CD4-positive, alpha-beta T cell (primary cell): Measurements from ENCODE around the gene CD19. TPM values are rescaled to one million over a fixed set of nuclear protein-coding genes. Genes with fewer than 3 reads are reported as not detected.

Experiments used
- ATAC-seq: fragments of 200-7000 bp; cut with Tn5 transposase; one replicate; pipeline ENCODE4 v1.10.0; 2022; ENCODE audit warnings: mild to moderate bottlenecking; ENCODE audit not compliant: poor library complexity
- CTCF ChIA-PET: fragments of 350-600 bp; sonication (Branson Sonifier 250); formaldehyde crosslinking; loops from one replicate; lab custom pipeline; 2021; ENCODE audit warnings: antibody characterized with exemption, inconsistent platforms; lab: Charles Lee
- POLR2A ChIA-PET: fragments of 350-600 bp; sonication (Branson Sonifier 250); formaldehyde crosslinking; loops from one replicate; lab custom pipeline; 2021; ENCODE audit warnings: antibody characterized with exemption, inconsistent platforms; lab: Charles Lee
- DNase-seq, 14 experiments: peaks; one replicate each; pipeline ENCODE4 v3.0.0-alpha.2; 2013 to 2020; ENCODE audit warnings: mixed read lengths in 2 of 14
- H3K27ac ChIP-seq, 2 donors: one replicate each; pipeline versions ENCODE4 v1.5.1 to v1.7.0; 2013; ENCODE audit warnings: low read length in 2 of 2, low read depth in 1 of 2, mild to moderate bottlenecking in 1 of 2
- H3K27me3 ChIP-seq, 2 experiments: 1 replicate in 1 of 2; 2 replicates in 1 of 2; pipeline versions ENCODE4 v1.6.1 to v1.7.0; 2013; ENCODE audit warnings: low read length in 2 of 2, control low read depth in 1 of 2, mild to moderate bottlenecking in 1 of 2, moderate library complexity in 1 of 2; ENCODE audit not compliant: insufficient read depth in 2 of 2, control insufficient read depth in 1 of 2
- H3K36me3 ChIP-seq: one replicate; pipeline ENCODE4 v1.6.1; 2013; ENCODE audit warnings: low read length, control low read depth; ENCODE audit not compliant: insufficient read depth
- H3K4me1 ChIP-seq: one replicate; pipeline ENCODE4 v1.6.1; 2013; ENCODE audit warnings: low read length, control low read depth; ENCODE audit not compliant: insufficient read depth
- H3K4me3 ChIP-seq: one replicate; pipeline ENCODE4 v1.5.1; 2013; ENCODE audit warnings: mild to moderate bottlenecking, low read length, moderate library complexity
- H3K9me3 ChIP-seq, 2 experiments: 1 replicate in 1 of 2; 2 replicates in 1 of 2; pipeline versions ENCODE4 v1.6.1 to v1.7.0; 2013; ENCODE audit warnings: low read length in 2 of 2, mild to moderate bottlenecking in 2 of 2, control low read depth in 1 of 2, moderate library complexity in 1 of 2; ENCODE audit not compliant: control insufficient read depth in 1 of 2, insufficient read depth in 1 of 2
- H3K27ac Mint-ChIP-seq: one replicate; pipeline ENCODE4 v1.8.0; 2020; ENCODE audit warnings: mixed read lengths
- H3K27me3 Mint-ChIP-seq: one replicate; pipeline ENCODE4 v1.8.0; 2021; ENCODE audit warnings: mixed read lengths
- H3K36me3 Mint-ChIP-seq: one replicate; pipeline ENCODE4 v1.8.0; 2021; ENCODE audit warnings: low read depth, mixed read lengths
- H3K4me1 Mint-ChIP-seq: one replicate; pipeline ENCODE4 v1.8.0; 2021; ENCODE audit warnings: low read depth, mixed read lengths
- H3K4me3 Mint-ChIP-seq: one replicate; pipeline ENCODE4 v1.8.0; 2020; ENCODE audit warnings: mild to moderate bottlenecking, mixed read lengths
- H3K9me3 Mint-ChIP-seq: one replicate; pipeline ENCODE4 v1.8.0; 2020; ENCODE audit warnings: mixed read lengths
- CTCF ChIP-seq: fragments of 200-600 bp; IDR thresholded peaks from one replicate; pipeline ENCODE4 v1.8.0; 2022; ENCODE audit warnings: antibody characterized with exemption, mild to moderate bottlenecking
- intact Hi-C, 2 experiments: fragments of 100-400 bp; cut with DNase I in 1 of 2; cut with micrococcal nuclease in 1 of 2; formaldehyde crosslinking; loops; one replicate each; pipeline versions ENCODE4 v1.15.1 to v1.9.0; 2023 to 2025; cut with DNase I, micrococcal nuclease
- total RNA-seq, 174 experiments: library from RNA in 2 of 174; stranded (reverse) in 2 of 174; gene quantifications; one replicate each; pipeline ENCODE4 v1.2.3 and lab custom pipeline; 2021 to 2026

CD19 gene
- total RNA-seq, 2 experiments from 2014 or later: 0.14 to 0.27 TPM

GRCh38 chr16:28950648-28951409 is 19.1 kb downstream of the CD19 start, which contains the start of gene NFATC2IP:
Gene NFATC2IP, plus strand, starts transcription at chr16:28950937. Its CDS starts 75 bp downstream, at chr16:28951012.
- peak within 1 kb of the TSS; percentile 96 for H3K4me3 Mint-ChIP-seq
- intact Hi-C loops: loop anchor here in 1 of 2 experiments (1.0 kb wide), 2 partner anchors 23 to 105 kb away; partner anchors contain the start of genes SPNS1 and TUFM
- H3K27me3 ChIP-seq: no peaks in the 10 kb centered on the region
- peaks cover 28% of the 10 kb centered on the region for H3K4me1 Mint-ChIP-seq
- CTCF ChIA-PET: no interaction called here
- peak; percentile 98 to 100 (median 99) for DNase-seq
- no peaks in the 10 kb centered on the region for H3K27me3 Mint-ChIP-seq
- peak; percentile 95 for ATAC-seq
- POLR2A ChIA-PET: interaction anchor here (1.0 to 2.0 kb wide), 14 partner anchors 14 to 128 kb away, joined by 3 to 19 read pairs (median 5); partner anchors contain the start of genes ATXN2L, LAT, RABEP2 and SH2B1
- H3K9me3 Mint-ChIP-seq: no peaks in the 10 kb centered on the region
- peaks cover 46% of the 10 kb centered on the region for H3K36me3 Mint-ChIP-seq
- H3K9me3 ChIP-seq: no peaks in the 10 kb centered on the region
- H3K4me3 ChIP-seq: peak within 1 kb of the TSS; percentile 77
- TF ChIP-seq CTCF: no peak
- peaks cover 30% of the 10 kb centered on the region for H3K36me3 ChIP-seq
- H3K27ac ChIP-seq: peak within 1 kb of the TSS; percentile 36 to 63
- H3K4me1 ChIP-seq: peaks cover 31% of the 10 kb centered on the region
- H3K27ac Mint-ChIP-seq: peak within 1 kb of the TSS; percentile 74

GRCh38 chr16:28951410-28951943 is 19.7 kb downstream of the CD19 start:
- Mint-ChIP-seq H3K27ac (peak overlapping the region; percentile 47), H3K4me1 (peaks cover 26% of the 10 kb centered on the region), H3K36me3 (peaks cover 52% of the 10 kb centered on the region), H3K9me3 (no peaks in the 10 kb centered on the region), H3K27me3 (no peaks in the 10 kb centered on the region), H3K4me3 (peak overlapping the region; percentile 91)
- no peaks in the 10 kb centered on the region for H3K9me3 ChIP-seq
- peaks cover 29% of the 10 kb centered on the region for H3K4me1 ChIP-seq
- peak overlapping the region in 1 of 2 donors; percentile 63 for H3K27ac ChIP-seq
- TF ChIP-seq CTCF: no peak
- H3K4me3 ChIP-seq: peak overlapping the region; percentile 77
- no peaks in the 10 kb centered on the region for H3K27me3 ChIP-seq
- ATAC-seq (no peak), DNase-seq (peak in 2 of 14 experiments; percentile 15 to 30)
- H3K36me3 ChIP-seq: peaks cover 37% of the 10 kb centered on the region
- ChIA-PET POLR2A (interaction anchor here (1.4 kb wide), 2 partner anchors 32 to 56 kb away, joined by 4 to 6 read pairs; no protein-coding TSS in a partner anchor), CTCF (no interaction called here)
- intact Hi-C loops: loop anchor here in 1 of 2 experiments (1.0 kb wide), 1 partner anchor 23 kb away; the partner anchor contains the start of gene SPNS1

- H3K4me1 Mint-ChIP-seq: peaks cover 3% of the 10 kb centered on the region
- no peaks in the 10 kb centered on the region for H3K9me3 Mint-ChIP-seq
- ChIA-PET CTCF (no interaction called here), POLR2A (interaction anchor here (1.1 kb wide), 1 partner anchor 18 kb away, joined by 5 read pairs; no protein-coding TSS in a partner anchor)
- H3K27me3 Mint-ChIP-seq: no peaks in the 10 kb centered on the region
- Histone ChIP-seq H3K27ac (no peak overlapping the region), H3K4me3 (no peak overlapping the region), H3K27me3 (no peaks in the 10 kb centered on the region), H3K36me3 (peaks cover 86% of the 10 kb centered on the region), H3K9me3 (no peaks in the 10 kb centered on the region), H3K4me1 (peaks cover 7% of the 10 kb centered on the region)
- no peak overlapping the region for H3K4me3 Mint-ChIP-seq
- no peak for DNase-seq
- ATAC-seq: no peak
- peaks cover 70% of the 10 kb centered on the region for H3K36me3 Mint-ChIP-seq
- intact Hi-C loops: no loop called here
- no peak overlapping the region for H3K27ac Mint-ChIP-seq
- TF ChIP-seq CTCF: no peak
Measured at GRCh38 chr16:28958216-28958615, 26.4 kb downstream of the CD19 start.
